ENCODE measurements around the gene HINT3.
A peak's percentile ranks its signal among the peaks of the same experiment; 100 is the strongest.
"Not testable (repeated sequence)": the region's sequence is repeated elsewhere in the genome, so short reads cannot be mapped to it uniquely, and the experiment has no call there.

The HINT3 gene

GRCh38 chr6:125963817-125964216, 7.2 kb downstream of the HINT3 start:
- no peak for DNase-seq

GRCh38 chr6:125966569-125966968, 10.0 kb downstream of the HINT3 start:
- no peak for DNase-seq

- no peak for DNase-seq
These were observed 11.9 kb downstream of the HINT3 start for GRCh38 chr6:125968493-125968892.

GRCh38 chr6:125970760-125971159, 14.2 kb downstream of the HINT3 start:
- DNase-seq, result no peak

- DNase-seq, result not testable (repeated sequence)
These were observed 15.9 kb downstream of the HINT3 start for GRCh38 chr6:125972478-125972877.

- DNase-seq, result no peak
These were observed 17.8 kb downstream of the HINT3 start for GRCh38 chr6:125974214-125974866.

- DNase-seq, result no peak
These were observed 22.5 kb downstream of the HINT3 start for GRCh38 chr6:125979101-125979500.

- no peak for DNase-seq
These were observed 25.1 kb downstream of the HINT3 start for GRCh38 chr6:125981571-125982185.

- no peak for DNase-seq
These were observed 26.8 kb downstream of the HINT3 start for GRCh38 chr6:125983246-125983945.

- no peak for DNase-seq
These were observed 27.7 kb downstream of the HINT3 start for GRCh38 chr6:125984311-125984710.

- DNase-seq, result no peak
These were observed 29.0 kb downstream of the HINT3 start for GRCh38 chr6:125985522-125985921.

GRCh38 chr6:125985979-125986300, 29.4 kb downstream of the HINT3 start:
- DNase-seq, result no peak

GRCh38 chr6:125986301-125987025, 29.9 kb downstream of the HINT3 start, which contains the start of gene TRMT11:
Gene TRMT11 (plus strand): TSS chr6:125986540. CDS start chr6:125986551, 11 bp downstream.
- DNase-seq, result peak; percentile 90

- DNase-seq, result no peak
These were observed 30.6 kb downstream of the HINT3 start for GRCh38 chr6:125987026-125987617.

- DNase-seq, result no peak
These were observed 31.7 kb downstream of the HINT3 start for GRCh38 chr6:125988280-125988679.

- DNase-seq, result no peak
These were observed 33.1 kb downstream of the HINT3 start for GRCh38 chr6:125989631-125990030.

- DNase-seq, result no peak
These were observed 35.1 kb downstream of the HINT3 start for GRCh38 chr6:125991653-125992052.

- no peak for DNase-seq
These were observed 38.3 kb downstream of the HINT3 start for GRCh38 chr6:125994670-125995488.

- DNase-seq, result peak; percentile 75
These were observed 39.5 kb downstream of the HINT3 start for GRCh38 chr6:125995972-125996580.

- DNase-seq, result no peak
These were observed 46.4 kb downstream of the HINT3 start for GRCh38 chr6:126002755-126003679.

- DNase-seq, result no peak
These were observed 51.2 kb downstream of the HINT3 start for GRCh38 chr6:126007800-126008199.
